GM10847 (cell line): Measurements from ENCODE around the gene HLA-DPA1.

Experiments
- POLR2A ChIP-seq: IDR thresholded peaks from 2 replicates; pipeline ENCODE4 v1.6.1; 2011; ENCODE audit not compliant: insufficient read length; ENCODE audit errors: extremely low read depth

Gene HLA-DPA1

GRCh38 chr6:33073431-33073871 is at the start of gene HLA-DPA1:
HLA-DPA1 (minus strand) TSS chr6:33073649.
- peak; percentile 85 for TF ChIP-seq POLR2A

GRCh38 chr6:33123181-33123580 is 49.7 kb upstream of the HLA-DPA1 start:
- no peak for TF ChIP-seq POLR2A

- TF ChIP-seq POLR2A, result no peak
Observed at GRCh38 chr6:33120001-33120400, 46.6 kb upstream of the HLA-DPA1 start.

- TF ChIP-seq POLR2A, result no peak
Observed at GRCh38 chr6:33118525-33119123, 45.2 kb upstream of the HLA-DPA1 start.

GRCh38 chr6:33117811-33118277 is 44.4 kb upstream of the HLA-DPA1 start:
- no peak for TF ChIP-seq POLR2A

GRCh38 chr6:33116841-33117711 is 43.6 kb upstream of the HLA-DPA1 start:
- TF ChIP-seq POLR2A, result no peak

- TF ChIP-seq POLR2A, result no peak
Observed at GRCh38 chr6:33116417-33116816, 43.0 kb upstream of the HLA-DPA1 start.

- TF ChIP-seq POLR2A, result no peak
Observed at GRCh38 chr6:33114406-33114805, 41.0 kb upstream of the HLA-DPA1 start.

- no peak for TF ChIP-seq POLR2A
Observed at GRCh38 chr6:33113755-33114154, 40.3 kb upstream of the HLA-DPA1 start.

GRCh38 chr6:33112148-33112547 is 38.7 kb upstream of the HLA-DPA1 start:
- TF ChIP-seq POLR2A, result no peak

GRCh38 chr6:33108307-33108706 is 34.9 kb upstream of the HLA-DPA1 start:
- no peak for TF ChIP-seq POLR2A

GRCh38 chr6:33107641-33108040 is 34.2 kb upstream of the HLA-DPA1 start:
- no peak for TF ChIP-seq POLR2A

- TF ChIP-seq POLR2A, result no peak
Observed at GRCh38 chr6:33105916-33106871, 32.7 kb upstream of the HLA-DPA1 start.

GRCh38 chr6:33105386-33105785 is 31.9 kb upstream of the HLA-DPA1 start:
- no peak for TF ChIP-seq POLR2A

- TF ChIP-seq POLR2A, result no peak
Observed at GRCh38 chr6:33104887-33105286, 31.4 kb upstream of the HLA-DPA1 start.
